Activated CD4-positive, alpha-beta T cell treated with anti-CD3 and anti-CD28 coated beads for 48 hours (primary cell): ENCODE results near the gene HMMR.
A peak's percentile ranks its signal among the peaks of the same experiment; 100 is the strongest.

Experiments
- DNase-seq: peaks from one replicate; pipeline ENCODE4 v3.0.0-alpha.2; 2020

The HMMR gene

DNA sequence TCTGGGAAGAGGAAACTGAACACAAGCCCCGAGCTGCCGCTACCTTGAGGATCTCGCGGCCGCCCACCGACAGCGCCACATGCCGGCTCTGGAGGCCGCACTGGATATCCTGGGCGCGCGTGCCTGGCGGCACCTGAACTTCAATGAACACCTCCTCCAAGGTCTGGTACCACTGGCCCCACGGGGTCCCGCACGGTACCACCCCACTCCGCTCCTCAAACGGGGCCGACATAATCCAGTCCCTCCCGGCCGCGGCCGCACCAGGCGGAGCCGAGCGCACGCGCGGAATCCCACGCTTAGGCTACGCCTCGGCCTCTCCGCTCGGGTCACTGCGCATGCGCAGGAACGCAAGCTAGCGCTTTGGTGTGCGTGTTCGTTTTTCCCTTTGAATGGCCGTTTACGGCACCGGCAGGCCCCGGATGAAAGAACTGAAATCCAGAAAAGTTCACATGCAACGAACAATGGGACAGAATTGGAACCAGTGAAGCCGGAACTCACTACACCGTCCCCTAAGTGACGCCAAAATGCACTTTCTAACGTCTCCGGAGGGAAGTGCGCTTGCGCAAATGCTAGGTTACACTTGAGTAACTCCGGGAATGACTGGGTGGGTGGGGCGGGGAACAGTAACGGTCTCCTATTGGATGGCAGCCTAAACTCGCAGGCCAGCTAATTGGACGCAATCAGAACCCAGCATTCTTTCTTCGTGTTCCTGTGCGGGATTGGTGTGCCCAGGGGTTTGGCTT lies 442 bp upstream of the HMMR start, which contains the start of gene NUDCD2:
Gene NUDCD2, minus strand, starts transcription at position 284 of the 743 bp plus-strand sequence. Its CDS starts 52 bp downstream, at position 232.
- peak; percentile 95 for DNase-seq

DNA sequence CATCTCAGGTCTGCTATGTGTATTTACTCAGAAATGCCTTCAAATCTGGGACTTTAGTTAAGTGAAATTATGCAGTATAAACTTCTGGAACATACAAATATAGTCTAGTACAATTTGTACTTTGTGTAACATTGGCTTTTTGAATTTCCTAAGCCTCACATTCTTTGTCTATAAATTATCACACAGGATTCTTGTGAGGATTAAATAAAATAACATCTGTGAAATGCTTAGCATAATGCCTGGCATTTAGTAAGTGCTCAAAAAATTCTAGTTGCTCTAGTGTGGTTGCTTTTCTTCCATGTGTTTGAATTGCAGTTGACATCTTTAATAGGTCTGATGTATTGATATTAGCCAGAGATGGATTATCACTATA lies 2.6 kb downstream of the HMMR start:
- no peak for DNase-seq

GRCh38 chr5:163467682-163468081 lies 7.2 kb downstream of the HMMR start:
- no peak for DNase-seq

DNA sequence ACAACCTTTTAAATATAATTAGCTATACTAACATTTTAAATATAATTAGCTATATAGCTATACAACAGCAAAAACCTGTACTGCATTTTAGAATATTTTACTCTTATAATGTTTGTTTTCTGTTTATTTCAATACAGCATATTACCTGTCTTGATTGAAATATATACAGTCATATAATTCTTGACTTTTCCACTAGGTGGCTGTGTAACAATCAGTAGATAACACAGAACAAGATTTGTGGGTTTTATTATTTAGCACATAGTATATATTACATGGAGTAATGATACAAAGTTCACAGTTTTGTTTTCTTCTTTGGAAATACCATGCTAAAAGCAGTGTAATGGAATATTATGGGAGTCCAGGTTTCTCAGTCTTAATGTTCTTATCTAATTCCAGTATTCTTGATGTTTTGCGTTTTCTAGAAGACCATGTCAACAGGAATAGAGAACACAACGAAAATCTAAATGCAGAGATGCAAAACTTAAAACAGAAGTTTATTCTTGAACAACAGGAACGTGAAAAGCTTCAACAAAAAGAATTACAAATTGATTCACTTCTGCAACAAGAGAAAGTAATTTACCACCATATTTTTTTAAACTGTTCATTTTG lies 13.3 kb downstream of the HMMR start:
- DNase-seq: no peak

- DNase-seq: no peak
These were observed 15.0 kb downstream of the HMMR start for GRCh38 chr5:163475411-163475810.

DNA sequence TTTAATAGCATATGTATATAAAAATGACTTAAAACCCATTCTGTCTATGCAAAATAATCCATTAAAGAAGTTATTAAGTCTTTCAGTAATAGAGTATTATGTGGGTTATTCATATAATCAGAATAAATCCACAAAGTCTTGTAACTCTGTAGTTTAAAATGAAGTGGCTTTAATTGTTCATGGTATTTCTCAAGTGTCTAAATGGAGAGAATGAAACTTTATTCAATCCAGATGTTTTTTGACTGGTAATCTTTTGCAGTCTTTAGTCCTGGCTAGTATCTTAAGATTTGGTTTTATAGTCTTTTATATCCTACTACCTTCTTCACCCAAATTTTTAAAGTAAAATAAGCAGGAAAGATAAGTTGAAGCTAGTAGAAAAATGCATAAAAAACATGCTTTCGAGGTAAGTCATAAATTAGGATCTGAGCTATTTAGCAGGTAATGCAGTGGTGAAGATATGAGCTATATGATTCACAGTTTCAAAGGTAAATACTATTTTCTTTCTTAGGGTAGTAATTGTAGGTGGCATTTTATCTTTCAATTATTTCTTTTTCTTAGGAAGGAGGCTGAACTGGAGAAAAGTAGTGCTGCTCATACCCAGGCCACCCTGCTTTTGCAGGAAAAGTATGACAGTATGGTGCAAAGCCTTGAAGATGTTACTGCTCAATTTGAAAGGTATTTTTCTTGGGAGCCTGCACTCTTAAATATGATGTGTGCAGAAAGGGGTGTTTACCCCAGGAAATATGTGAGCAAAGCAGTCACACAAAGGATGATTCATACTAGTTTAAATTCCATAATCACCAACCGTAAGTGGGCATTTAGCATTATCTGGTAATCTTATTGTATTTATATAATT lies 17.9 kb downstream of the HMMR start:
- no peak for DNase-seq

- DNase-seq: no peak
These were observed 18.5 kb downstream of the HMMR start for GRCh38 chr5:163478982-163479271.

- DNase-seq: no peak
These were observed 28.8 kb downstream of the HMMR start for GRCh38 chr5:163489055-163489744.

DNA sequence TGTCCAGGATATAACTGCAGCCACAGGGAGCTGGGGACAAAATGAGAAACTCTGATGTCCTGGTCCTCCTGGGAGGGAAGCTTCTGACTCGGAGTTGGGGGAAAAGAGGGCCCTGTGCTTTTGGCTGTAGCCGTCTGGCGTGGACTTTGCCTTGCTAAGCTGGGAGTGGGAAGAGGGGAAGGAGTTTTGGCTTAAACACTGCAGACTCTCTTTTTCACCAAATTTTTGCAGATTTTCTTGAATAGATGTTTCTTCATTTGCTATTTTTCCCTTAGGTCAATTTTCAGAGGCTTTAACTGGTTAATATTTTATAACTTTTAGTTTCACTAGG lies 29.3 kb downstream of the HMMR start:
- no peak for DNase-seq

- no peak for DNase-seq
These were observed 35.9 kb downstream of the HMMR start for GRCh38 chr5:163496286-163496685.

DNA sequence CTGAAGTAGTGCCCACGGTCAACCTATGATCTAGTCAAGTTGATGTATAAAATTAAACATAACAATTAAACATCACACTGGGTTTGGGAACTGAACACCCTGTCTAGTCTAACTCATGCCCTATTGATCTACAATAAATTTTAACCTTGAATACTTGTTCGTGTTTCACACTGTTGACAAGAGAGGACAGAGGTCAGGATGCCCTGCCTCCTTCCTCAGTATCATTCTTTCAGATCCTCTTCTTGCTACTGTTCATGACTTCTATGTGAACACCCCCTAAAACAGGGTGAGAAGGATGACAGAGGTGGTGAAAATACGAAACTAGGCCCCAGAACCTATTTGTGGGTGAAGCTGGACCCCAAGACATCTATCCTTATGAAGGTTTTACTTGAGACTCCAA lies 36.9 kb downstream of the HMMR start:
- DNase-seq: no peak

- no peak for DNase-seq
These were observed 38.5 kb downstream of the HMMR start for GRCh38 chr5:163498886-163499285.

DNA sequence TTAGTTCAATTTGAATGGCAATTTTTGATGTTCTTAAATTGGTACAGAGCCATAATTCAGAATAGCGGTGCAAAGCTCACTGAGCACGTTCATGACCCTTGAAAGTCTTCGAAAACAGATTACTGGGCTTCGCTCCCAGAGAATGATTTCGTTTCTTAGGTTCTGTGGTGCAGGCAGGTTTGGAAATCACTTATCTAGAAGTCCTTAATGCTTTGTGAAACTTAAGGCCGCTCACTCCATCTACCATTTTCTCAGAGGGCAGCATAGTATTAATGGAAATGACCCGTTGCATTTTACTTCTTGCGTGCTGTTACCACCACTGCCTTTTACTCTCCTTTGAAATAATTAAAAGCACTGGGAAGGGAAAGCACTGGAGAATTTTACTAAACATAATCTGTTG lies 42.1 kb downstream of the HMMR start:
- no peak for DNase-seq

DNA sequence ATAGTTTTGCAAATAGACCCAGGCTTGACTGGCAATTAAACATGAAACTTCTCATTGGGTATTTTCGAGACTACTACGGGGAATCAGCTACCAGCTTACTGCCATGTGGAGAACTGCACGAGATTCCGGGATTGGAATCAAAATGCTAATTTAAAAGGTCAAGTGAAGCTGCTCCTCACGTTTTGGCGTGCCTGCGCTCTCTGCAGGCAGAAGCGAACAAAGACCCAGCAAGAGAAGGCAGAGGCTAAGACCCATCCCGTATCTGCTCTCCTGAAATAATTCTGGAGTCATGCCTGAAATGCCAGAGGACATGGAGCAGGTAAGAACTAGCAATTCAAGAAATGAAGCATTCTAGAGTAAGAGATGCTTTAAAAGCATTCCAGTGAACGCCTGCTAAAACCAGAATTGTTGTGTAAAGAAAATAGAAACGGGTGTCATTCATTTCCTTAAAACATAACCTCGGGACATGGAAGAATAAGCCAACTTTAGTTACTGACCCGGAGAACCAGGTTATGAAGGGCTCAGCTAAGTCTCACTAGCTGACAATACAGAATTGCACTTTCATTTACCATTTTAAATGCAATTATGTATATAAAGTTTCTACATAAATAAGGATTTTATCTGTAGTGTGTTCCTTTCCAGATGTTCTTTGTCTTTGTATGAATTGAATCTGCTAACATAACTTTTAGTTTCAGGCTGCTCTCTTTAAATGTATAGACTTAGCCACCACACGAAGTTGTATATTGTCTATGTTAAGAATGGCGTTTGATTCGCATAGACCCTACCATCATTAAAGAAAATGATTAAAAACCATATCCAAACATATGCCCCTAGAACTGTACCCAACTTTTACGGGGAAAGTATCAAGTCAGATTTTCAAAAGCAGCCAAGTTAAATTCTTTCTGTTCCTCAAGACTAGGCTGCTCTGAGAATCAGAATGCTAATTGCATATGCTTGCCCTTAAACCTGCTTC lies 43.0 kb downstream of the HMMR start:
- DNase-seq: peak; percentile 54

GRCh38 chr5:163504079-163504931 lies 43.9 kb downstream of the HMMR start:
- peak; percentile 61 for DNase-seq

GRCh38 chr5:163505049-163505367 lies 44.6 kb downstream of the HMMR start:
- no peak for DNase-seq

DNA sequence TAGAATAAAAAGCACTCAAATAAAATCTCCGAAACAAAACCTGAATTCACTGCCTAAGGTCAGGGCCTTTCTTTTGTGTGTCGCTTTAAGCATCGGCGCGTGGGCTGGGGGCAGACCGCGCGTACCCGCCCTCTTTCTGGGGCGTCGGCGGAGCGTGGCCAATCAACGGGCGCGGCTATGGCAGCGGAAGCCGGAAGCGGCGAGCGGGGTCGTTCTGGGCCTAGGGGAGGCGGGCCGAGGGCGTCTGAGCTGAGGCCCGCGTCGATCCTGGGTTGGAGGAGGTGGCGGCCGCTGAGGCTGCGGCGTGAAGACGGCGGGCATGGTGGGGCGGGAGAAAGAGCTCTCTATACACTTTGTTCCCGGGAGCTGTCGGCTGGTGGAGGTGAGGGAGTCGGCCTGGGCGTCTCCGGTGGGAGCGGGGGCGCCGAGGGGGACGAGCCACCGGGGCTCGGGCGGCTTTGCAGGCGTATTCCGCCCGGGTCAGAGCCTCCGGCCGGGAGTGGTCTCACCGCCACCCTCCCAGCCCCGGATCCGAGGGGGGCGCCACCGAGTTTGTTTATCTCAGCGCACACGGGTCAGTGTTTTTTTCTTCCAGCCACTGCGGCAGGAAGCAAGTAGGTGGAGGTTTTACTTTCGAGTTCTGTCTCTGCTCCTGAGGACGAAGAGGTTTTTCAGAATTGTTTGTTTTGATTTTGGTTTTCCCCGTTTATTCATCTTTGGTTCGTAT lies 45.1 kb downstream of the HMMR start, which contains the start of gene MAT2B:
Gene MAT2B, plus strand, starts transcription at position 252 of the 727 bp plus-strand sequence. Its CDS starts 68 bp downstream, at position 320.
- peak; percentile 96 for DNase-seq

- DNase-seq: peak; percentile 15
These were observed 45.6 kb downstream of the HMMR start for GRCh38 chr5:163506095-163506457.

DNA sequence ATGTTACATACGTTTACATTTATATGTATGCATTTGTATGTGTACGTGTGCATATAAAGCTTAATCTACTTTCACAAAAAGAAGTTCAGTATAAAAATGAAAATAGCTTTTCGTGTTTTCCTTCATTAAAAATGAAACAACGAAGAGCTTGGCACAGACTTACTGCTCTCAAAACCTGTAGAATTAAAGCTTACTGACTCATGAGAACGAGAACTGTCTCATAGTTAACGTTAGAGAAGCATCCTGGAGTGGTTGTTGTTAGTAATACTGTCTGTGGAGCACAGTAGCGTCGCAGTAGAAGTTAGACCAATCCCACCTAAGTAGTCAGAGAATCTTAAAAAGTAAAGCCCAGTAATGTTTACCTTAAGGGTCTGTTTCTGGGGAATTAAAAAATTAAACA lies 46.3 kb downstream of the HMMR start:
- DNase-seq: peak; percentile 17

GRCh38 chr5:163508753-163509152 lies 48.3 kb downstream of the HMMR start:
- DNase-seq: no peak
